ENCODE results near the gene ARHGAP18. TPM values are rescaled to one million over a fixed set of nuclear protein-coding genes. Genes with fewer than 3 reads are reported as not detected.
A peak's percentile ranks its signal among the peaks of the same experiment; 100 is the strongest.

ARHGAP18 gene
- total and polyA plus RNA-seq, 4 experiments from 2014 or later, result 2.3 to 4.6 (median 4.0) TPM

GRCh38 chr6:129740013-129740412 is 30.0 kb upstream of the ARHGAP18 start:
- Mint-ChIP-seq H3K27me3 (no peaks in the 10 kb centered on the region), H3K27ac (peak overlapping the region in 1 of 7 donors; percentile 32), H3K36me3 (no peaks in the 10 kb centered on the region), H3K4me3 (no peak overlapping the region), H3K9me3 (no peaks in the 10 kb centered on the region), H3K4me1 (peaks cover 12 to 21% (median 16%) of the 10 kb centered on the region in 4 donors)
- POLR2A ChIA-PET (ENCODE audit: partially characterized antibody), result interaction anchor here (1.4 kb wide), 1 partner anchor 9 kb away, joined by 8 read pairs; no protein-coding TSS in a partner anchor
- CTCF ChIA-PET (ENCODE audit: partially characterized antibody), result interaction anchor here (1.0 to 2.2 kb wide), 3 partner anchors 24 to 198 kb away, joined by 3 to 11 read pairs (median 3); no protein-coding TSS in a partner anchor
- DNase-seq, result no peak
- Histone ChIP-seq H3K4me1 (ENCODE audit: insufficient read depth, low read length) (peaks cover 18% of the 10 kb centered on the region), H3K36me3 (ENCODE audit: insufficient read depth, low read length) (no peaks in the 10 kb centered on the region), H3K27ac (ENCODE audit: low read depth, low read length) (no peak overlapping the region), H3K27me3 (ENCODE audit: insufficient read depth, low read length) (no peaks in the 10 kb centered on the region), H3K4me3 (ENCODE audit: low read length in 2 of 2) (no peak overlapping the region), H3K9me3 (ENCODE audit: control insufficient read depth in 1 of 2, low read length in 2 of 2) (no peaks in the 10 kb centered on the region)
- intact Hi-C loops (cut with micrococcal nuclease), result no loop called here

GRCh38 chr6:129736105-129736504 is 26.1 kb upstream of the ARHGAP18 start:
- DNase-seq, result no peak
- Histone ChIP-seq H3K4me1 (ENCODE audit: insufficient read depth, low read length) (peaks cover 4% of the 10 kb centered on the region), H3K4me3 (ENCODE audit: low read length in 2 of 2) (no peak overlapping the region), H3K27ac (ENCODE audit: low read depth, low read length) (no peak overlapping the region), H3K27me3 (ENCODE audit: insufficient read depth, low read length) (no peaks in the 10 kb centered on the region), H3K9me3 (ENCODE audit: control insufficient read depth in 1 of 2, low read length in 2 of 2) (no peaks in the 10 kb centered on the region), H3K36me3 (ENCODE audit: insufficient read depth, low read length) (no peaks in the 10 kb centered on the region)
- intact Hi-C loops (cut with micrococcal nuclease), result no loop called here
- Mint-ChIP-seq H3K4me1 (peaks cover 5 to 13% (median 6%) of the 10 kb centered on the region in 4 donors), H3K27ac (no peak overlapping the region), H3K27me3 (no peaks in the 10 kb centered on the region), H3K4me3 (no peak overlapping the region), H3K9me3 (no peaks in the 10 kb centered on the region), H3K36me3 (no peaks in the 10 kb centered on the region)
- ChIA-PET CTCF (ENCODE audit: partially characterized antibody) (interaction anchor here (0.8 to 2.4 kb wide), 4 partner anchors 10 to 285 kb away, joined by 3 to 8 read pairs (median 4); no protein-coding TSS in a partner anchor), POLR2A (ENCODE audit: partially characterized antibody) (interaction anchor here (1.0 kb wide), 1 partner anchor 14 kb away, joined by 3 read pairs; no protein-coding TSS in a partner anchor)

- Histone ChIP-seq H3K4me3 (ENCODE audit: low read length in 2 of 2) (no peak overlapping the region), H3K27me3 (ENCODE audit: insufficient read depth, low read length) (no peaks in the 10 kb centered on the region), H3K27ac (ENCODE audit: low read depth, low read length) (no peak overlapping the region), H3K9me3 (ENCODE audit: control insufficient read depth in 1 of 2, low read length in 2 of 2) (no peaks in the 10 kb centered on the region), H3K36me3 (ENCODE audit: insufficient read depth, low read length) (no peaks in the 10 kb centered on the region), H3K4me1 (ENCODE audit: insufficient read depth, low read length) (peaks cover 13% of the 10 kb centered on the region)
- intact Hi-C loops (cut with micrococcal nuclease), result loop anchor here (5.0 kb wide), 1 partner anchor 204 kb away; no protein-coding TSS in a partner anchor
- Mint-ChIP-seq H3K27me3 (no peaks in the 10 kb centered on the region), H3K4me3 (no peak overlapping the region), H3K36me3 (no peaks in the 10 kb centered on the region), H3K27ac (no peak overlapping the region), H3K4me1 (peaks cover 6 to 12% (median 9%) of the 10 kb centered on the region in 4 donors), H3K9me3 (no peaks in the 10 kb centered on the region)
- CTCF ChIA-PET (ENCODE audit: partially characterized antibody), result interaction anchor here (0.7 to 11.1 kb wide), 6 partner anchors 9 to 235 kb away, joined by 3 to 287 read pairs (median 10); no protein-coding TSS in a partner anchor
- DNase-seq, result no peak
- POLR2A ChIA-PET (ENCODE audit: partially characterized antibody), result interaction anchor here (0.5 kb wide), 1 partner anchor 137 kb away, joined by 4 read pairs; no protein-coding TSS in a partner anchor
Measured at GRCh38 chr6:129733290-129733689, 23.3 kb upstream of the ARHGAP18 start.

- Histone ChIP-seq H3K4me3 (ENCODE audit: low read length in 2 of 2) (no peak overlapping the region), H3K27me3 (ENCODE audit: insufficient read depth, low read length) (no peaks in the 10 kb centered on the region), H3K27ac (ENCODE audit: low read depth, low read length) (no peak overlapping the region), H3K9me3 (ENCODE audit: control insufficient read depth in 1 of 2, low read length in 2 of 2) (no peaks in the 10 kb centered on the region), H3K4me1 (ENCODE audit: insufficient read depth, low read length) (peaks cover 13% of the 10 kb centered on the region), H3K36me3 (ENCODE audit: insufficient read depth, low read length) (no peaks in the 10 kb centered on the region)
- H3K36me3 Mint-ChIP-seq, result no peaks in the 10 kb centered on the region
- POLR2A ChIA-PET (ENCODE audit: partially characterized antibody), result interaction anchor here (0.6 to 1.6 kb wide), 2 partner anchors 17 to 152 kb away, joined by 3 to 11 read pairs; no protein-coding TSS in a partner anchor
- no peaks in the 10 kb centered on the region for H3K9me3 Mint-ChIP-seq
- H3K4me1 Mint-ChIP-seq, result peaks cover 6 to 12% (median 9%) of the 10 kb centered on the region in 4 donors
- CTCF ChIA-PET (ENCODE audit: partially characterized antibody), result interaction anchor here (0.7 to 11.1 kb wide), 10 partner anchors 8 to 234 kb away, joined by 3 to 287 read pairs (median 3); no protein-coding TSS in a partner anchor
- H3K27ac Mint-ChIP-seq, result no peak overlapping the region
- H3K27me3 Mint-ChIP-seq, result no peaks in the 10 kb centered on the region
- no peak overlapping the region for H3K4me3 Mint-ChIP-seq
- intact Hi-C loops (cut with micrococcal nuclease), result loop anchor here (5.0 kb wide), 1 partner anchor 205 kb away; no protein-coding TSS in a partner anchor
- DNase-seq, result no peak
Measured at GRCh38 chr6:129732542-129732941, 22.6 kb upstream of the ARHGAP18 start.

GRCh38 chr6:129732034-129732433 is 22.1 kb upstream of the ARHGAP18 start:
- intact Hi-C loops (cut with micrococcal nuclease), result loop anchor here (5.0 kb wide), 1 partner anchor 205 kb away; no protein-coding TSS in a partner anchor
- CTCF ChIA-PET (ENCODE audit: partially characterized antibody), result interaction anchor here (1.1 to 11.1 kb wide), 12 partner anchors 22 to 290 kb away, joined by 3 to 287 read pairs (median 4); partner anchors contain the start of gene ARHGAP18
- POLR2A ChIA-PET (ENCODE audit: partially characterized antibody), result interaction anchor here (0.6 to 1.6 kb wide), 2 partner anchors 18 to 151 kb away, joined by 3 to 11 read pairs; no protein-coding TSS in a partner anchor

GRCh38 chr6:129731428-129731827 is 21.5 kb upstream of the ARHGAP18 start:
- peaks cover 13% of the 10 kb centered on the region for H3K4me1 ChIP-seq (ENCODE audit: insufficient read depth, low read length)
- Mint-ChIP-seq H3K4me3 (no peak overlapping the region), H3K36me3 (no peaks in the 10 kb centered on the region), H3K4me1 (peaks cover 6 to 12% (median 9%) of the 10 kb centered on the region in 4 donors), H3K9me3 (no peaks in the 10 kb centered on the region), H3K27me3 (no peaks in the 10 kb centered on the region), H3K27ac (no peak overlapping the region)
- intact Hi-C loops (cut with micrococcal nuclease), result loop anchor here (2.0 to 5.0 kb wide), 2 partner anchors 111 to 206 kb away; no protein-coding TSS in a partner anchor
- no peak overlapping the region for H3K4me3 ChIP-seq (ENCODE audit: low read length in 2 of 2)
- no peak overlapping the region for H3K27ac ChIP-seq (ENCODE audit: low read depth, low read length)
- DNase-seq, result no peak
- no peaks in the 10 kb centered on the region for H3K9me3 ChIP-seq (ENCODE audit: control insufficient read depth in 1 of 2, low read length in 2 of 2)
- no peaks in the 10 kb centered on the region for H3K36me3 ChIP-seq (ENCODE audit: insufficient read depth, low read length)
- POLR2A ChIA-PET (ENCODE audit: partially characterized antibody), result interaction anchor here (1.0 to 3.2 kb wide), 6 partner anchors 18 to 290 kb away, joined by 3 to 24 read pairs (median 4); partner anchors contain the start of gene ARHGAP18
- CTCF ChIA-PET (ENCODE audit: partially characterized antibody), result interaction anchor here (0.9 to 11.1 kb wide), 12 partner anchors 17 to 290 kb away, joined by 3 to 287 read pairs (median 12); partner anchors contain the start of gene ARHGAP18
- no peaks in the 10 kb centered on the region for H3K27me3 ChIP-seq (ENCODE audit: insufficient read depth, low read length)

More at GRCh38 chr6:129732034-129732433, 22.1 kb upstream of the ARHGAP18 start:
- no peak overlapping the region for H3K27ac Mint-ChIP-seq
- H3K9me3 Mint-ChIP-seq, result no peaks in the 10 kb centered on the region
- no peak overlapping the region for H3K4me3 Mint-ChIP-seq
- Histone ChIP-seq H3K27ac (ENCODE audit: low read depth, low read length) (no peak overlapping the region), H3K36me3 (ENCODE audit: insufficient read depth, low read length) (no peaks in the 10 kb centered on the region), H3K4me3 (ENCODE audit: low read length in 2 of 2) (no peak overlapping the region), H3K27me3 (ENCODE audit: insufficient read depth, low read length) (no peaks in the 10 kb centered on the region), H3K9me3 (ENCODE audit: control insufficient read depth in 1 of 2, low read length in 2 of 2) (no peaks in the 10 kb centered on the region), H3K4me1 (ENCODE audit: insufficient read depth, low read length) (peaks cover 13% of the 10 kb centered on the region)
- no peaks in the 10 kb centered on the region for H3K36me3 Mint-ChIP-seq
- H3K27me3 Mint-ChIP-seq, result no peaks in the 10 kb centered on the region
- peaks cover 6 to 12% (median 9%) of the 10 kb centered on the region in 4 donors for H3K4me1 Mint-ChIP-seq
- no peak for DNase-seq

All from CD4-positive, alpha-beta memory T cell (primary cell).